H1 (cell line): ENCODE data around the gene CDK5RAP3. TPM values are rescaled to one million over a fixed set of nuclear protein-coding genes. Genes with fewer than 3 reads are reported as not detected.

Experiments
- CTCF ChIA-PET: fragments of 300-600 bp; sonication (Branson Sonifier 250); formaldehyde crosslinking; loops from one replicate; lab custom pipeline; 2021; ENCODE audit not compliant: partially characterized antibody; lab: Charles Lee
- POLR2A ChIA-PET: fragments of 300-600 bp; sonication (Branson Sonifier 250); formaldehyde crosslinking; loops from one replicate; lab custom pipeline; 2021; ENCODE audit warnings: inconsistent platforms; ENCODE audit not compliant: partially characterized antibody; lab: Charles Lee
- DNase-seq, 2 experiments: peaks; one replicate each; pipeline versions ENCODE4 v3.0.0 to v3.0.0-alpha.2; 2010 to 2022; ENCODE audit warnings: low spot score in 2 of 2, low read depth in 1 of 2, mixed read lengths in 1 of 2
- FAIRE-seq: peaks from 2 replicates; lab custom pipeline; 2011; peaks lifted over from hg19 to GRCh38; lab: Jason Lieb, UNC
- H2AFZ ChIP-seq: 2 replicates; pipeline ENCODE4 v1.8.1; 2012; ENCODE audit warnings: low read length, inconsistent platforms
- H2AK5ac ChIP-seq: 2 replicates; pipeline ENCODE4 v1.6.1; 2013; ENCODE audit warnings: low read depth, low read length
- H2BK120ac ChIP-seq: replicated peaks from 2 replicates; pipeline ENCODE3; 2013; ENCODE audit warnings: low read depth, low read length, inconsistent platforms
- H2BK12ac ChIP-seq: 2 replicates; pipeline ENCODE4 v1.6.1; 2013; ENCODE audit warnings: low read depth, low read length
- H2BK15ac ChIP-seq: 2 replicates; pipeline ENCODE4 v1.6.1; 2013; ENCODE audit warnings: low read length
- H2BK20ac ChIP-seq: 2 replicates; pipeline ENCODE4 v1.6.1; 2013; ENCODE audit warnings: low read length
- H2BK5ac ChIP-seq: 2 replicates; pipeline ENCODE4 v1.6.1; 2013; ENCODE audit warnings: low read depth, low read length
- H3K14ac ChIP-seq: 2 replicates; pipeline ENCODE4 v1.6.1; 2013; ENCODE audit warnings: inconsistent platforms; ENCODE audit not compliant: insufficient read length
- H3K18ac ChIP-seq: 2 replicates; pipeline ENCODE4 v1.6.1; 2013; ENCODE audit warnings: low read length; ENCODE audit errors: extremely low read depth
- H3K23ac ChIP-seq: 2 replicates; pipeline ENCODE4 v1.6.1; 2013; ENCODE audit warnings: inconsistent platforms; ENCODE audit not compliant: insufficient read length
- H3K23me2 ChIP-seq: 2 replicates; pipeline ENCODE4 v1.6.1; 2013; ENCODE audit warnings: low read depth, low read length
- H3K27ac ChIP-seq: 2 replicates; pipeline ENCODE4 v1.6.1; 2011; ENCODE audit warnings: low read depth, low read length, inconsistent platforms
- H3K27me3 ChIP-seq, 4 experiments: replicated peaks in 1 of 4; 1 replicate in 1 of 4; 2 replicates in 3 of 4; pipeline versions ENCODE4 v1.6.1 to v1.8.1; 2011 to 2013; ENCODE audit warnings: low read length in 3 of 4, mild to moderate bottlenecking in 3 of 4, inconsistent platforms in 2 of 4, mixed read lengths in 2 of 4, moderate library complexity in 1 of 4; ENCODE audit not compliant: control insufficient read depth in 3 of 4, insufficient read depth in 3 of 4; ENCODE audit errors: extremely low read depth in 1 of 4
- H3K36me3 ChIP-seq, 4 experiments: 2 replicates each; pipeline versions ENCODE4 v1.6.1 to v1.8.1; 2011 to 2013; ENCODE audit warnings: mild to moderate bottlenecking in 4 of 4, low read length in 3 of 4, moderate library complexity in 2 of 4, control low read depth in 1 of 4, inconsistent platforms in 1 of 4; ENCODE audit not compliant: insufficient read depth in 4 of 4, control insufficient read depth in 2 of 4
- H3K4ac ChIP-seq: replicated peaks from 2 replicates; pipeline ENCODE3; 2013; ENCODE audit warnings: low read length, low read depth, mixed read lengths, inconsistent platforms; ENCODE audit not compliant: insufficient read length
- H3K4me1 ChIP-seq, 4 experiments: replicated peaks in 1 of 4; 1 replicate in 1 of 4; 2 replicates in 3 of 4; pipeline versions ENCODE4 v1.6.1 to v1.8.1; 2011 to 2013; ENCODE audit warnings: low read length in 3 of 4, inconsistent platforms in 2 of 4, mixed read lengths in 1 of 4; ENCODE audit not compliant: insufficient read depth in 4 of 4, control insufficient read depth in 3 of 4
- H3K4me2 ChIP-seq, 2 experiments: 2 replicates each; pipeline versions ENCODE4 v1.6.1 to v1.8.1; 2011 to 2013; ENCODE audit warnings: low read depth in 2 of 2, low read length in 2 of 2, control low read depth in 1 of 2, inconsistent platforms in 1 of 2, mild to moderate bottlenecking in 1 of 2; ENCODE audit not compliant: insufficient read depth in 1 of 2
- H3K4me3 ChIP-seq, 4 experiments: fragments of 200-600, 300-600 bp in 1 of 4; sonication (generic), shearing (Covaris generic), sonication (Bioruptor Twin) in 1 of 4; 2 replicates each; pipeline versions ENCODE4 v1.5.1 to v1.8.1; 2011 to 2016; ENCODE audit warnings: low read length in 4 of 4, low read depth in 3 of 4, control low read depth in 2 of 4, inconsistent platforms in 2 of 4, mild to moderate bottlenecking in 2 of 4, mixed read lengths in 1 of 4, moderate library complexity in 1 of 4; ENCODE audit not compliant: insufficient read depth in 2 of 4; ENCODE audit errors: extremely low read depth in 1 of 4
- H3K56ac ChIP-seq: replicated peaks from 2 replicates; pipeline ENCODE3; 2013; ENCODE audit warnings: low read depth, mild to moderate bottlenecking, mixed read lengths, low read length, inconsistent platforms; ENCODE audit not compliant: insufficient read length
- H3K79me1 ChIP-seq: 2 replicates; pipeline ENCODE4 v1.6.1; 2013; ENCODE audit warnings: low read depth, low read length, control low read depth
- H3K79me2 ChIP-seq, 2 experiments: 2 replicates each; pipeline versions ENCODE4 v1.6.1 to v1.8.1; 2012 to 2013; ENCODE audit warnings: low read length in 2 of 2, mild to moderate bottlenecking in 2 of 2, inconsistent platforms in 1 of 2; ENCODE audit not compliant: insufficient read depth in 2 of 2, control insufficient read depth in 1 of 2
- H3K9ac ChIP-seq, 4 experiments: replicated peaks in 1 of 4; 1 replicate in 1 of 4; 2 replicates in 3 of 4; pipeline versions ENCODE4 v1.6.1 to v1.8.1; 2011 to 2013; ENCODE audit warnings: low read depth in 3 of 4, low read length in 3 of 4, control low read depth in 2 of 4, mild to moderate bottlenecking in 2 of 4, moderate library complexity in 2 of 4, inconsistent platforms in 1 of 4; ENCODE audit errors: extremely low read depth in 1 of 4
- H3K9me3 ChIP-seq, 2 experiments: 2 replicates each; pipeline versions ENCODE4 v1.6.1 to v1.8.1; 2012 to 2013; ENCODE audit warnings: mild to moderate bottlenecking in 2 of 2, moderate library complexity in 2 of 2, control low read depth in 1 of 2, inconsistent platforms in 1 of 2, low read depth in 1 of 2, low read length in 1 of 2, mixed read lengths in 1 of 2; ENCODE audit not compliant: insufficient read depth in 2 of 2
- H4K20me1 ChIP-seq, 2 experiments: replicated peaks in 1 of 2; 2 replicates each; pipeline versions ENCODE3 to v1.8.1; 2011 to 2013; ENCODE audit warnings: inconsistent platforms in 2 of 2, low read length in 2 of 2, mild to moderate bottlenecking in 1 of 2; ENCODE audit not compliant: insufficient read depth in 2 of 2, control insufficient read depth in 1 of 2
- H4K5ac ChIP-seq: 2 replicates; pipeline ENCODE4 v1.6.1; 2013; ENCODE audit warnings: low read length, low read depth, mixed read lengths, inconsistent platforms; ENCODE audit not compliant: insufficient read length
- H4K8ac ChIP-seq: 2 replicates; pipeline ENCODE4 v1.8.0; 2013; ENCODE audit warnings: mild to moderate bottlenecking, moderate library complexity, low read length, inconsistent platforms; ENCODE audit not compliant: insufficient read depth; ENCODE audit errors: extremely low read depth
- H4K91ac ChIP-seq: replicated peaks from 2 replicates; pipeline ENCODE3; 2013; ENCODE audit warnings: low read length, mixed read lengths, inconsistent platforms; ENCODE audit not compliant: insufficient read length
- ASH2L ChIP-seq: fragments of 200-600, 300-600 bp; sonication (generic); IDR thresholded peaks from one replicate; pipeline ENCODE4 v1.7.1; 2017; ENCODE audit warnings: low read length
- CHD1 ChIP-seq: IDR thresholded peaks from 2 replicates; pipeline ENCODE4 v1.6.1; 2012; ENCODE audit warnings: low read depth, low read length, improper control_type of control experiment
- EZH2 ChIP-seq: fragments of 200-600 bp; sonication (generic); IDR thresholded peaks from 2 replicates; pipeline ENCODE4 v1.7.1; 2012; ENCODE audit warnings: low read depth, mild to moderate bottlenecking, moderate library complexity, low read length, inconsistent platforms; ENCODE audit not compliant: severe bottlenecking
- FOSL1 ChIP-seq: IDR thresholded peaks from 2 replicates; pipeline ENCODE4 v1.6.1; 2011; ENCODE audit warnings: mild to moderate bottlenecking, low read depth, low read length, moderate library complexity; ENCODE audit not compliant: insufficient read depth
- GTF2F1 ChIP-seq: IDR thresholded peaks from 2 replicates; pipeline ENCODE4 v1.6.1; 2012; ENCODE audit warnings: low read depth, low read length, improper control_type of control experiment, borderline replicate concordance
- JUN ChIP-seq: IDR thresholded peaks from 2 replicates; pipeline ENCODE4 v1.6.1; 2011; ENCODE audit warnings: low read depth, mild to moderate bottlenecking, improper control_type of control experiment, low read length
- MAFK ChIP-seq: IDR thresholded peaks from 2 replicates; pipeline ENCODE4 v1.6.1; 2012; ENCODE audit warnings: low read depth, mild to moderate bottlenecking, improper control_type of control experiment, low read length
- NANOG ChIP-seq: IDR thresholded peaks from 2 replicates; pipeline ENCODE4 v1.6.1; 2011; ENCODE audit warnings: low read length, low read depth, mild to moderate bottlenecking, inconsistent platforms; ENCODE audit not compliant: insufficient read depth, poor library complexity, severe bottlenecking
- RAD21 ChIP-seq, 2 experiments: IDR thresholded peaks in 1 of 2; conservative IDR thresholded peaks in 1 of 2; 2 replicates each; pipeline ENCODE4 v1.6.1; 2011; ENCODE audit warnings: low read depth in 2 of 2, low read length in 2 of 2, improper control_type of control experiment in 1 of 2, inconsistent platforms in 1 of 2, mild to moderate bottlenecking in 1 of 2, moderate library complexity in 1 of 2
- SP1 ChIP-seq: IDR thresholded peaks from 2 replicates; pipeline ENCODE4 v1.6.1; 2011; ENCODE audit warnings: low read depth, low read length
- SP2 ChIP-seq: IDR thresholded peaks from 2 replicates; pipeline ENCODE4 v1.6.1; 2012; ENCODE audit warnings: mild to moderate bottlenecking, low read length, inconsistent platforms
- SP4 ChIP-seq: IDR thresholded peaks from 2 replicates; pipeline ENCODE4 v1.6.1; 2012; ENCODE audit warnings: low read length, inconsistent platforms
- TCF12 ChIP-seq: IDR thresholded peaks from 2 replicates; pipeline ENCODE4 v1.6.1; 2011; ENCODE audit warnings: low read depth, mild to moderate bottlenecking, low read length
- TEAD4 ChIP-seq: IDR thresholded peaks from 2 replicates; pipeline ENCODE4 v1.6.1; 2012; ENCODE audit warnings: low read depth, low read length, inconsistent platforms, mixed read lengths
- WGBS, 2 experiments: shearing (Covaris generic) in 1 of 2; methylation state at CpG; one replicate each; pipeline versions ENCODE4 v1.1.6 to v1.1.7; 2013 to 2015; ENCODE audit warnings: low lambda C conversion rate in 2 of 2, mixed read lengths in 2 of 2, inconsistent platforms in 1 of 2, low coverage in 1 of 2, missing lambda C conversion rate in 1 of 2; ENCODE audit not compliant: insufficient replicate concordance in 2 of 2, insufficient coverage in 1 of 2, insufficient read length in 1 of 2; ENCODE audit errors: extremely low coverage in 1 of 2, missing lambda C conversion rate in 1 of 2; 5-methylcytosine and 5-hydroxymethylcytosine counted together
- polyA plus RNA-seq, 7 experiments: library from polyadenylated mRNA; depleted of rRNA in 3 of 7; stranded (reverse) in 5 of 7; unstranded in 2 of 7; fragments of >200 nt in 5 of 7; fragments of 200-250 nt in 2 of 7; gene quantifications; 1 replicate in 5 of 7; 2 replicates in 1 of 7; 4 replicates in 1 of 7; pipeline versions ENCODE4 v1.2.1 to v1.2.3, GENCODE V29; 2011 to 2013; ENCODE audit warnings: missing spikeins in 2 of 7, mixed read lengths in 2 of 7
- total RNA-seq: library from RNA; stranded (reverse); fragmentation: NEBNext Ultra II Directional; extraction: Animal tissue kit (Norgen Biotek cat#: 25700); gene quantifications from 2 replicates; pipeline ENCODE4 v1.2.1, GENCODE V29; 2021

The CDK5RAP3 gene
- total and polyA plus RNA-seq, 2 of the 8 experiments (the other 6 are each of a cell fraction or from before 2014, with no cell fraction given) = 88.2 to 93.2 TPM

GRCh38 chr17:47948706-47949196 is 22.2 kb upstream of the CDK5RAP3 start:
- no peak overlapping the region for H3K9ac ChIP-seq
- TF ChIP-seq SP1 (no peak), SP2 (no peak), FOSL1 (no peak), RAD21 (IDR thresholded peaks at IDR 0.05 in 1 of 2, conservative IDR thresholded peaks at IDR 0.05 in 1 of 2; ENCODE audit: low read depth in 2 of 2, low read length in 2 of 2) (no peak), MAFK (no peak), TEAD4 (no peak), GTF2F1 (no peak), NANOG (no peak), JUN (no peak), EZH2 (no peak), CHD1 (no peak), ASH2L (no peak), SP4 (no peak), TCF12 (no peak)

More at GRCh38 chr17:47948706-47949196, 22.2 kb upstream of the CDK5RAP3 start:
- Histone ChIP-seq H3K4ac (peak overlapping the region; percentile 70), H3K4me1 (peaks cover 0 to 8% (median 4%) of the 10 kb centered on the region in 4 experiments; a peak in 3 of 7 replicates), H2BK15ac (peak overlapping the region; percentile 93; the same call in 1 of the 2 replicates), H3K4me2 (no peak overlapping the region), H2BK12ac (no peak overlapping the region), H4K20me1 (no peaks in the 10 kb centered on the region), H3K79me1 (no peaks in the 10 kb centered on the region), H4K91ac (no peak overlapping the region), H3K14ac (no peak overlapping the region), H2AK5ac (no peak overlapping the region), H3K36me3 (no peaks in the 10 kb centered on the region; a peak in 1 of 8 replicates), H3K79me2 (no peaks in the 10 kb centered on the region), H2BK20ac (no peak overlapping the region), H3K18ac (no peak overlapping the region), H2BK5ac (peak overlapping the region; percentile 61; the same call in 1 of the 2 replicates), H3K9me3 (no peaks in the 10 kb centered on the region), H3K56ac (no peak overlapping the region), H3K27me3 (peaks cover 0 to 6% (median 0%) of the 10 kb centered on the region in 4 experiments; a peak in 1 of 7 replicates), H4K5ac (no peak overlapping the region), H3K27ac (no peak overlapping the region), H3K23ac (no peak overlapping the region), H3K23me2 (no peaks in the 10 kb centered on the region), H4K8ac (peak overlapping the region; percentile 19; the same call in 1 of the 2 replicates), H3K4me3 (no peak overlapping the region), H2AFZ (0 out of 2 replicates have a peak overlapping the region, but pooled peaks have one; percentile 29), H2BK120ac (no peak overlapping the region)
- POLR2A ChIA-PET = interaction anchor here (0.9 kb wide), 1 partner anchor 43 kb away, joined by 4 read pairs; no protein-coding TSS in a partner anchor
- WGBS, 2 experiments = 86% methylated on average over 5 of the region's 5 CpGs; no CpG with 5 or more reads in 1 of the 2 experiments
- no peak for DNase-seq
- CTCF ChIA-PET = interaction anchor here (0.6 to 40.5 kb wide), 13 partner anchors 0 to 125 kb away, joined by 3 to 1010 read pairs (median 8); partner anchors contain the start of genes CDK5RAP3, PNPO, PRR15L and SCRN2
- FAIRE-seq = no peak
